Inferior parietal cortex (tissue), 1 donor: ENCODE results near the gene C6orf89.
"Not testable (repeated sequence)": the region's sequence is repeated elsewhere in the genome, so short reads cannot be mapped to it uniquely, and the experiment has no call there.

Experiments
- DNase-seq: peaks from one replicate; pipeline ENCODE4 v3.0.0-alpha.2; 2016; ENCODE audit errors: extremely low spot score

Gene C6orf89

DNA sequence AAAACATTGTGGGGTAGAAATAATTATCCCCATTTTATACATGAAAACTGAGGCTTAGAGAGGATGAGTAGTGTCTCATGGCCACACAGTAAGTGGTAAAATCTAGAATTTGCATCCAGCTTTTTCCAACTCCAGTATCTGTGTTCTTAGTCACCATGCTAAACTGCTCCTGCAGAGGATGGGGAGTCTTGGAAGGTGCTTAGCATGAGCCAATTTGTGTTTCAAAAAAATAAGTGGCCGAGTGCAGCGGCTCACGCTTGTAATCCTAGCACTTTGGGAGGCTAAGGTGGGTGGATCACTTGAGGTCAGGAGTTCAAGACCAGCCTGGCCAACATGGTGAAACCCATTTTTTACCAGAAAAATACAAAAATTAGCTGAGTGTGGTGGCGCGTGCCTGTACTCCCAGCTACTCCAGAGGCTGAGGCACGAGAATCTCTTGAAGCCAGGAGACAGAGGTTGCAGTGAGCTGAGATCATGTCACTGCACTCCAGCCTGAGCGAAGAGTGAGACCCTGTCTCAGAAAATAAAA lies 2.4 kb downstream of the C6orf89 start:
- DNase-seq: no peak

DNA sequence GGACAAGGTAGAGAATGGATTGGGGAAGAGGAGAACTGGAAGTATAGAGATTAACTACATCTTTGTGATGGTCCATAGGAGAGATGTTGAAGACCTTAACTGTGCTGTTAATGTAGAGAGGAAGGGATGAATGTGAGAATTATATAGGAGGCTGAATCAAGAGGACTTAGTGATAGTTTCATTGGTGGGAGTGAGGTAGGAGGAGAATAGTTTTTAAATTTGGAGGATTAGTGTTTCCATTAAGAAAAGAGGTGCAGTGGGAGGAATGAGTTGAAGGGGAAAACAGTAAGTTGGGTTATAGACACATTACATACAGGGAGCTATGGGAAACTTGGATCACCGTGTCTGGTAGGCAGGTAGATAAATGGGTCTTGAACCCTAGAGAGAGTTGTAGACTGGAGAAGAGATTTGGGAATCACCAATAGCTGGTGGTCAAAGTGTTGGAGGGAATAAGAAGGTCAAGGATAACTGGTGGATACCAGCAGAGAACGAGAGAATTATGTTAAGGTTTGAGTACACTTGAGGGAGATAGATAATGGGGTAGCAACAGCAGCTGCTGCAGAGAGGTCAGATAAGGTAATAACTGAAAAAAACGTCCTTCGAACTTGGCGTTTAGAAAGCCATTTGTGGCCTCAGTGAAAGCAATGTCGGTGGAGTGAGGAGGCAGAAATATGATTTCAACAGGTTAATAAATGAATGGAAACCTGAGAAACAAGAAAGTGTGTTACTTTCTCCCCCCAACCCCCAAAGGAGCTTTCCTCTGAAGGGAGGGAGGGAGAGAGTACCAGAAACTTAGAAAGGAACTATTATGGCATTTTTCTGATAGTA lies 3.1 kb downstream of the C6orf89 start:
- DNase-seq: no peak

DNA sequence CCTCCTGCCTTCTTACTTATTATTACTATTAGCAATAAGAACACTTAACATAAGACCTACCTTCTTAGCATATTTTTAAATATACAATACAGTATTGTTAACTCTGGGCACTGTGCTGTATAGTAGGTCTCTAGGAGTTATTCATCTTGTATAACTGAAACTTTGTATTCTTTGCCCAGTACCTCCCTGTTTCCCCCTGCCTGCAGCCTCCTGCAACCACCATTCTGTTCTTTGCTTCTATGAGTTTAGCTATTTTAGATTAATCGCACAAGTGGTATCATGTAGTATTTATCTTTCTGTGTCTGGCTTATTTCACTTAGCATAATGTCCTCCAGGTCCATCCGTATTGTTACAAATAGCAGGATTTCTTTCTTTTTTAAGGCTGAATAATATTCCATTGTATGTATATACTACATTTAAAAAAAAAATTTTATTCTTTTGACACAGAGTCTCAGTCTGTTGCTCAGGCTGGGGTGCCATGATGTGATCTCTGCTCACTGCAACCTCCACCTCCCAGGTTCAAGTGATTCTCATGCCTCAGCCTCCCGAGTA lies 4.4 kb downstream of the C6orf89 start:
- DNase-seq: no peak

GRCh38 chr6:36891153-36891552 lies 5.4 kb downstream of the C6orf89 start:
- not testable (repeated sequence) for DNase-seq

GRCh38 chr6:36893976-36894932 lies 8.5 kb downstream of the C6orf89 start:
- no peak for DNase-seq

DNA sequence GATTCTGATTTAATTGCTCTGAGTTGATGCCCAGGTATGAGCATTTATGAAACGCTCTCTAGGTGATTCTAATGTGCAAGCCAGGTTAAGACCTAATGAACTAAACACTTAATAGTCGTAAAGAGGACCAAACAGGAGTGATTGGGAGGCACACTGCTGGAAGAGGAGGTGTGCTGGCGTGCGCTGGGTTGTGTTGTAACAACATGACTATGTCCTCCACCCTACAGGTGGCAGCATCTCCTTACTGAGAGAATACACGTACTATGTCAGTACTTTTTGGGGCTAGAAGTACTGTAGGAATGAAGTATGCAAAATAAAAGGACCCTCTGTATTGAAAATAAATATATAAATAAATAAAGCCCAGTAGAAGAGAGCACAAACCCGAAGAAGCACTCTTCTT lies 11.9 kb downstream of the C6orf89 start:
- DNase-seq: no peak

DNA sequence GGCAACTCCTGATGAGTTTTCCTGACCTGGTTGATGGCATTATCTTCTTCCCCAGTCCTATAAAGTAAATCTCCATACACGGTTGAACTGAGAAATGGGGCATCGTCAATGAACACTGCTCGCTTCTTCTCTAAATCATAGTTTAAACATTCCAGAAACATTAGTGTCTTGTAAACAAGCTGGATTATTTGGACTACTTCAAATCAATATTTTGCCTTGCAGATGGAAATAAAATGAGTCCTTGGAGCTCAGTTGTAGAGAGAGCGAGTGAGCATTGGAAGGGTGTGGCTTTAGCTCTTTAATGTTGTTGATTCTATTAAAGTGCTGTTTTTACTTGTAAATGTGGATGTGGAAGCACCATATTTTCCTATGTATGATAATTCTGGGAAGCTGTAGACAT lies 18.4 kb downstream of the C6orf89 start:
- DNase-seq: no peak

GRCh38 chr6:36904851-36905393 lies 19.2 kb downstream of the C6orf89 start:
- DNase-seq: no peak

DNA sequence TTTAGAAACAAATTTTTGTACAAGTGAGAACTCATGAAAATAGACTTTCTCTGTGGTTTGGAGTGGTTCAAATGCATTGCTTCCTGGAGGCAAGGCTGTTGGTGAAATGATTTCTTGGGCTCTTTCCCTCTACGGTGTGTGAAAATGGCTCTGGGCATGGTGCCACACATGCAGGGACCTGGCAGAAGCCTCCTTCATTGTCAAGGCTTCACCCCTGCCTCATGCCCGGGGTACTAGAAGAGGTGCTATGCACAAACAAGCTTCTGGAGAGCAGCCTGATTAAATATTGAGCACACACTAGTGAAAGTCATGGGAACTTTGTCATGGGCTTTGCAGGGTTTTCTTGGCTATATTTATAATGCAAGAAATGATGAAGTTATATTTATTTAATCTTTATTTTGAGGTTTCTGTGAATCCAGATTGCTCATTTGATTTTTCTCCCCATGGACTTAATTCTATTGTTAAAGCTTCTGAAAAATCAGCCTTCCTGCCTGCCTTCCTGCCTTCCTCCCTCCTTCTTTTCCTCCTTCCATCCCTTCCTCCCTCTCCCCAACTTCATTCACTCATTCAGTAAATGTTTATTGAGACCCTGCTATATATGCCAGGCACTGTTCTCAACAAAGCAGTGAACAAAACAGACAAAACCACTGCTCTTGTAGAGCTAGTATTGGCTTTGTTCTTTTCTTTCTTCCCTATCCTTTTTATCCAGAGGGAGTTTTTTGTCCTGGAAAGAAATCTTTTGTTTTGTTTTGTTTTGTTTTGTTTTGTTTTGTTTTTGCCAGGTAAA lies 21.0 kb downstream of the C6orf89 start:
- peak; percentile 57 for DNase-seq

- DNase-seq: no peak
Measured at GRCh38 chr6:36907781-36908180, 22.0 kb downstream of the C6orf89 start.

DNA sequence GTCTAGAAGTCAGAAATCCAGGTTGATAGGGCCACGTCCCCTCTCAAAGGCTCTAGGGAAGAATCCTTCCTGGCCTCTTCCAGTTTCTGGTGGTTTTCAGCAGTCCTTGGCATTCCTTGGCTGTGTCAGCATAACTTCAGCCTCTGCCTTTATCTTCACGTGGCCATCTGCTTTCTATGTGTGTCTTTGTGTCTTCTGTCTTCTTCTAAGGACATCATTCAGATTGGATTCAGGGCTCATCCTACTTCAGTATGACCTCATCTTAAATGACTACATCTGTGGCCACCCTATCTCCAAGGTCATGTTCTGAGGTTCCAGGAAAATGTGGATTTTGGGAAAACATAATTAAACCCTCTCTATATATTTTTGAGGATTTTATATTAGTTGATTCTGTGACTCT lies 23.0 kb downstream of the C6orf89 start:
- no peak for DNase-seq

DNA sequence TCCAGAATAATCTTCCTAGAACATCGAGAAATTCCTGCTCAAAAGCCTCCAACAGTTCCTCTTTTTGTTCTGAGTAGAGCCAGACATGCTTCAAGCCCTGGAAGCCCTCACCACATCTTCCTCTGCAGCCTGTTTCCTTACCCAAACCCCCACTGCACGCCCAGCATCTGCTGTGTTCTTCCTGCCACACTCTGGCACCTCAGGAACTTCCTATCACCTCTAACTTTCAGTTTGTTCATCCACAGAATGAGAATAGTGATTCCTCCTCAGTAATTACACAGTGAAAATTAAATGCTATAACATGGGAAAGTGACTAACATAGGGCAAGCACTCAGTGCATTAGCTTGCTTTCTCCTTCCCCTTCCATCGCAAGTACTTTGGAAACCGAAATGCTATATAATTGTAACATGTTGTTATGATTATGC lies 26.3 kb downstream of the C6orf89 start:
- DNase-seq: no peak

- no peak for DNase-seq
Measured at GRCh38 chr6:36912586-36912985, 26.8 kb downstream of the C6orf89 start.

GRCh38 chr6:36913082-36913481 lies 27.3 kb downstream of the C6orf89 start:
- no peak for DNase-seq

DNA sequence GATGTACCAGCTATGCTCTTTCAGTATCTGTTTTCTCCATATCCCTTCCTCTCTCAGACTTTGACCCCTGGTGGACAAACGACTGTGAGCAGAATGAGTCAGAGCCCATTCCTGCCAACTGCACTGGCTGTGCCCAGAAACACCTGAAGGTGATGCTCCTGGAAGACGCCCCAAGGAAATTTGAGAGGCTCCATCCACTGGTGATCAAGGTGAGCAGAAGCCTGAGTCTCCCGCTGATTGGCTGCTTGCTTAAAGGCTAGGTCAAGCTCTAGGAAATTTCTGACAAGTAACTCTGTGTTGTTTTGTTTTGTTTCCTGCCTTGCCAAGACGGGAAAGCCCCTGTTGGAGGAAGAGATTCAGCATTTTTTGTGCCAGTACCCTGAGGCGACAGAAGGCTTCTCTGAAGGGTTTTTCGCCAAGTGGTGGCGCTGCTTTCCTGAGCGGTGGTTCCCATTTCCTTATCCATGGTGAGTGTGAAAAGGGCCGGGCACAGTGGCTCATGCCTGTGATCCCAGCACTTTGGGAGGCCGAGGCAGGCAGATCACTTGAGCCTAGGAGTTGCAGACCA lies 28.6 kb downstream of the C6orf89 start:
- no peak for DNase-seq

DNA sequence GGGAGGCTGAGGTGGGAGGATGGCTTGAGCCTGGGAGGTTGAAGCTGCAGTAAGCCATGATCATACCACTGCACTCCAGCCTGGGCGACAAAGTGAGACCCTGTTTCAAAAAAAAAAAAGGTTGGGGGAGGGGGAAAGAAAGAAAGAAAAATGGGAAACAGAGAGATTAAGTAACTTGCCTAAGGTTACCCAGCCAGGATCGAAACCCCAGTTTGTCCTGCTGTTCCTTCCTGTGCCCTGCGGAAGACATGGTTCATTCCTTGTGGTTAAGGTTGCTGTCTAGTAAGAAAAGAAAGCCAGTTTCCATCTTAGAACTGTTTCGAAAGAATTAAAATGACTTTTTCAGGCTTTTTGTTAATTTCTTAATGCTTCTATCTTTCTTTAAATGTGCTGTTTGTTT lies 29.8 kb downstream of the C6orf89 start:
- no peak for DNase-seq

DNA sequence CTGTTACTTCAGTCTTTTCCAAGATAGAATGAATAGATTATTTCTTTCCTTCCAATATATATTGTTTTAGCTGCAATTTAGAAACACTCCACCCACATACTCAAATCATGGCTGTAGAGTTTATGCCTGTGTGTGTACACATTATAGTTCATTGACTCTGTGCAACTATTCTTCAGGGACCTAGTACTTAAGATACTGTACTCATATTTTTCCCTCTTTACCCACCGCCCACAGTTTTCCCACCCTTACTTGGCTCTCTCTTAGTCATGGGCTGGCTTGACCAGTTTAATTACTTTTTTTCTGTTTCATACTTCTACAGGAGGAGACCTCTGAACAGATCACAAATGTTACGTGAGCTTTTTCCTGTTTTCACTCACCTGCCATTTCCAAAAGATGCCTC lies 30.4 kb downstream of the C6orf89 start:
- DNase-seq: no peak

DNA sequence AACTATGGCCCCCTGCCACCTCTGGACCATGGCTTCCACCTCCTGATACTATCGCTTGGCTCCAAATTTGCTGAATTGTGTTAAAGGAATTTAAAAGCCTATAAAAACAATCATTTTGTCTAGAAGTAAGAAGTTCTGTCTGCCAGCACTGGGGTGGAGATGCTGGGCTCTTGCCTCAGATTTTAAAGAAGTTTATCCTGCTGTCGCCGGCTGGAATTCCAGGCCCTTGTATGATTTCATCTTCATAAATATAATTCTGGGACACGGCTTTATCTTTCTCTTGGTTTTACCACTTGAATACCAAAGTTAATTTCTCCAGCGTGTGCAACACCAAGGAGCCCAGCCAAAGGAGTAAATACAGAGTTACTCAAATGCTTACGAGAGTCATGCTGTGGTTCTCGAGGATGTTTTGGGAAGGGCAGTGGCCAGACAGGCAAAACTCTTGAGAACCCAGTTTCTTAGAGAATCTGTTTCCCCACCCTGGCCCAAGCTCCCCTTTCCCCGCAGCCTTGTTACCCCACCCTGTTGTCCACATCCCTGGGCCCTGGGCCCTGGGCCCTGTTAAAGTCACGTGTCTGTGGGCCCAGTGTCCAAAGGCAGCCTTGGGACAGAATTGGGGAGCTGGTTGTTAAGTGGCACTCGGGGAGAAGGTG lies 31.9 kb downstream of the C6orf89 start:
- no peak for DNase-seq

DNA sequence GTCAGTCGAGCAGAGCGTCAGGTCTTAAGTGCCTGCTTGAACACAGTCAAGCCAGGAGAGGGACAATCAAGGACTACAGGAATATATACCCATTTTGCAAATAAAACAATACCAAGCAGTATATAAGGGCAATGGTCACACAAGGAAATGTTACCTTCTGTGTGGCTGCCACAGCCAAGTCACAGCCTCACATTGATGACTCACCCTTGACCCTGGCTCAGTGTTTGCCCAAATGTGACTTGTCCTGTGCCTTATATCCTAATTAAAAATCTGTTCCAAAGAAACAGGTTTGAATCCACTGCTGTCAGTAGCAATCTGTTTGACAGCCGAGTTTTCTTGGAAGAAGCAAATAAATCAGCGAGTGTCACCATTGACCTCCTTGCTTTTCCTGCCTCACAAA lies 34.3 kb downstream of the C6orf89 start:
- no peak for DNase-seq

DNA sequence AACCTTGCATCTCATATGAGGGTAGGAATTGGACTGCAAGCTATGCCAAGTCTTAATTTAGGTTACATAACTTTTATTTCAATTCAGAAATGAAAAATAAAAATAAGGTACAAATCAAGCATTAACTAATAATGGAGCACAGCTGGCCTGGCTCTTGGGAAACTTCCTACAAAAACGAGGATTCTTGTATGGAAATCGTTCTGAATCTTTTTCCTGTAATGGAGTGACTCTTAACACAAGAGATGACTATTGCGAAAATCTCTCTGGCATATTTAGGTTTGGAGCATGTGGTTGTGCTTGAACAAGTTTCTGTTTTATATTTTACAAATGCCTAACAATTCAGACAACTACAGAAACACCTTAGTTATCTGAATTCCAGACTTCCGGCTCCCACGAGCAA lies 34.8 kb downstream of the C6orf89 start:
- DNase-seq: no peak
